Renal pelvis (tissue), 4 donors: ENCODE measurements around the gene LXN. TPM values are rescaled to one million over a fixed set of nuclear protein-coding genes. Genes with fewer than 3 reads are reported as not detected.

Experiments used
- DNase-seq: peaks from one replicate; pipeline ENCODE4 v3.0.0-alpha.2; 2013
- polyA plus RNA-seq, 3 donors: library from polyadenylated mRNA; unstranded; fragments of 120-200 nt; gene quantifications; one replicate each; pipeline ENCODE4 v1.2.1, GENCODE V29; 2013; ENCODE audit not compliant: insufficient read length in 3 of 3

The LXN gene
- polyA plus RNA-seq, 3 donors, result 21.6 to 27.7 (median 23.4) TPM

DNA sequence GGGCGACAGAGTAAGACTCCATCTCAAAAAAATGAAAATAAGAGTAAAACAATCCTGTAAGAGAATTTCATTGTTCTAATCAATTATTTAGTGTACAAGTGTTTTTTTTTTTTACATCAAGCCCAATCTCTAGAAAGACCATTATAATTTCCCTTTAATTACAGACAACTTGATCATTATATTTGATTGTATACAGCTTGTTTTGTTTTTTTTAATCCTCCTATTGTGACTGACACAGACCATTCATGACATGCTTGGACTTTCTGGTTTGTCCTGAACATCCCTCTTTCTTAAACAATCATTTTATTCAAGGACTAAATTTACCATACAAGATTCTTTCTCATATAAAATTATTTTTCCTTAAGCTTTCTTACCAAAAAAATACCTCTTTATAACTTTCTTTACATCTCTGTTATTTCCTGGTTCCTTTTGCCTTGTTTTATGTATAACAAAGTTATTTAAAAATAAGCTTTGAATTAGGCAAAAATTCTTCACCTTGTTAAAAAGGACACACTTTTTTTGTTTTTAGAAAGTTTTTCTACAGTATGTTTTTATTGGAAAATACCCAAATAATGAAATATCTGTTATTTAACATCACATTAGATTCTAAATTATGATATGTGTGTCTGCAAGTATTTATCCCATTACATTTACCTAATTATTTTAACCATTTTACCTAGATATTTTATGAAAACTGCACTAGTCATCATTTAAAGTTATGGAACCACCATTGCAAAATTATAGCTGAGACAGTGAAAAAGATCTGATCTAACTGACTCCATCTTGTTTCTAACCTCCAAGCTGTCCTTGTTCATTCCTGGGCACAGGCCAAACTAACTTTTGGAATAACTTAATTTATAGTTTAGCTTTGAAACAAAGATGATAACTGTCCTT, 54.2 kb downstream of the LXN start:
- DNase-seq, result no peak

Other genes starting within 250 kb of the LXN start
- gene MLF1, start 101.5 kb downstream of the LXN start, polyA plus RNA-seq, result 10 to 100 TPM; 47.9 to 63.7 (median 53.5) TPM
- 10 to 100 TPM; 43.5 to 49.5 (median 48.1) TPM for gene GFM1, start 28.1 kb downstream of the LXN start, polyA plus RNA-seq
- gene RARRES1, start 59.8 kb upstream of the LXN start, polyA plus RNA-seq, result 10 to 100 TPM in 1 of 3 donors, 1 to 10 TPM in 2; 8.2 to 19.9 (median 9.5) TPM
- 10 to 100 TPM; 46.9 to 48.1 (median 47.6) TPM for gene MFSD1, start 129.4 kb upstream of the LXN start, polyA plus RNA-seq